Fibroblast of skin of left biceps (primary cell): ENCODE measurements around the gene ANOS1.
A peak's percentile ranks its signal among the peaks of the same experiment; 100 is the strongest.
"Not testable (repeated sequence)": the region's sequence is repeated elsewhere in the genome, so short reads cannot be mapped to it uniquely, and the experiment has no call there.

ENCODE experiments used
- DNase-seq, 2 experiments: peaks; one replicate each; pipeline ENCODE4 v3.0.0-alpha.2; 2013; ENCODE audit warnings: low read depth in 2 of 2

The ANOS1 gene

GRCh38 chrX:8629871-8630270 is 102.1 kb downstream of the ANOS1 start:
- DNase-seq: no peak

GRCh38 chrX:8627796-8628195 is 104.1 kb downstream of the ANOS1 start:
- no peak for DNase-seq

DNA sequence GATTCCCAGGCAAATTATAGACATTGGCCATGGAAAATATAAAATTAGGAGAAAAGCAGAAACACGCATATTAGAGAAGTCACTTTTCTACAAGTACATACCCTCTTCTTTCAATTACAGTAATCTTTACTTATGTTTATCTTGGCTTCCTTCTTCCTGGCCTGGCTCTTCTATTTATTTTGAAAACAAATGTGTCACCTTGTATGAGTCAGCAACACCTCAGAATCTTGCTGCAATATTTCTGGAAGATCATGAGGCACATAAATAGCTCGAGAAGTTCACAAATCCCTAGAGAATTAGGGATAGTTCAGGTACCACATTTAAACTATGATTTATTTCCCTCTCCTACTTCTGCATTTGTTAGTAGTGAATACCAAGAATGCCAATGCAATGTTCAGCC is 124.6 kb downstream of the ANOS1 start:
- DNase-seq: no peak

DNA sequence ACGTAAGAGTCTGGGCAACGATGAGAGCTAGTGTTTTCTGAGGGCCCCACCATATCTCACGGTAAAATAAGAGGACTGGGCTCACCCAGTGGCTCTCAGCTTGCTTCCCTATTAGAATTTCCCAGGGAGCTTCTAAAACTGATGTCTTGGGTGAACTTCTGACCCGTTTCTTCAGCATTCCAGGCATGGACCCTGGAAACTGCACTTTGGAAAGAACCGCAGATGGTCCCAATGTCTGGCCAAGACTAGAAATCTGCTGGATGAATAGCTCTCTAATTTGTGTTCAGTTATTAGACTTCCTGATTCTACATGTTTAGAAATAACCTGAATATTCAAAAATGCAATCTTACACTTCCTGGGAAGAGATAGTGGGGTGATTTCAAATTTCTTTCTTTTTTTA is 127.8 kb downstream of the ANOS1 start:
- no peak for DNase-seq

DNA sequence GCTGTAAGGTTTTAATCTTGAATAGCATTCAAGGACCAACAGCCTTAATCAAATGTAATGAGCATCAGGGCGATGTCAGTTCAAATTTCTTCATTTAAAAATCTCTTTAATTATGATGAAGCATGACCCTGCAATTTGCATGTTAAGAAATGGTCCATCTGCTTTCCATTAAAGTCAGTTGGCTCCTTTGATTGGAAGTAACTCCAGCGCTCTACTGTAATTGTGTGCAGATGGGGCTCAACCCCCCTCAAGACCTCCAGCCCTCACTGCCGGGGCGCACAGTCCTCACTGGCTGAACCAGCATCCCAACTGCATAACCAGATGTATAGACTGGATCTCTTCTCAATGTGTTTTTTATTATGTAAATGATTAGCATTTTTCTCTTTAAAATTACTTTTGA is 140.4 kb downstream of the ANOS1 start:
- no peak for DNase-seq

DNA sequence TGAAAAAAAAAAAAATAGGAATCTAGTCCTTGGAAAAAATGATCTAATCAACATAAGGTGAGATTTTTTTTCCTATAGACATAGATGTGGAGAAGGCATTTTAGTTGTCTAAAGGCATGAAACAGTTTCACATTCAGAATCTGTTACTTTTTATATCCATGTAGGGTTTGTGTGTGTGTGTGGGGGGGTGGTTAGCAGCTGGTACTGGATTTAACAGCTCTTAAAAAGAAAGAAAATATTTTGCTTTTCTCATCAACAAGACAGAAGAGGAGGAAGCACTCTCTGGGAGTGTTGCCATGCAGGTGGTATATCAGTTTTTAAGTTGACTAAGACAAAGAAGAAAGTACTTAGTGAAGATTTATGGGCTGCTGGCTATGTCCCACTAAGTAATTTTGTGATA is 145.0 kb downstream of the ANOS1 start:
- no peak for DNase-seq

DNA sequence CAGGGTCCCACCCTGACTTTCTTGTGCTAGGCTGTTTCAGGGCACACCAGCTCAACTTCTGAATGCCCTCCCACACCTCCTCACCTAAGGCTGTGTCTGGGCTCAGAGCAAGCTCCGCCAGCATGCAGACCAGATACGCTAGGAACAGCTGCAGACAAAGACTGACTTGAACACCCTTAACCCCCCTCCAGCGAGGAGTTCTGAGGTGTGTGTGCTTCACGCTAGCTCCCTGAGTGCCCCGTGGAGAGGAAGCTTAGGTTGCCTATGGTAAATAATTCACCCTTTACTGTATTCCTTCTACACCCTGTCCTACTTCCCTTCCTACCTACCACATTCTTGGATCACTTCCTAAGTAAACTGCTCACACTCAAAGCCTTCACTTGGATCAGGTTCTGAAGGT is 152.3 kb downstream of the ANOS1 start:
- no peak for DNase-seq

DNA sequence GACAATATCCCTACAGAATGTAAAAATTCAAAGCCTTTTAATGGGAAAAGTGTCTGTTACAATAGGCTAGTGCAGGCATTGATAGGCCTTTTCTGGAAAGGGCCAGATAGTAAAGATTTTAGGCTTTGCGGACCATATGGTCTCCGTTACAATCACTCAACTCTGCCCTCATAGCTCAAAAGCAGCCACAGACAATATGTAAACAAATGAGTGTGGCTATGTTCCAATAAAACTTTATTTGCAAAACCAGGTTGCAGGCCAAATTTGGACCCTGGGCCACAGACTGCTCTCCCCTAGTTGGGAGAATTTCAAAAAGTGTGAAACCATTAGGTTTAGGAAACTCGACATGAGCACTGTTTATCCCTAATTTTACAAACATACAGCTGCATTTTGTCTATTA is 155.1 kb downstream of the ANOS1 start:
- no peak for DNase-seq

- no peak for DNase-seq
Observed at GRCh38 chrX:8565729-8566128, 166.2 kb downstream of the ANOS1 start.

DNA sequence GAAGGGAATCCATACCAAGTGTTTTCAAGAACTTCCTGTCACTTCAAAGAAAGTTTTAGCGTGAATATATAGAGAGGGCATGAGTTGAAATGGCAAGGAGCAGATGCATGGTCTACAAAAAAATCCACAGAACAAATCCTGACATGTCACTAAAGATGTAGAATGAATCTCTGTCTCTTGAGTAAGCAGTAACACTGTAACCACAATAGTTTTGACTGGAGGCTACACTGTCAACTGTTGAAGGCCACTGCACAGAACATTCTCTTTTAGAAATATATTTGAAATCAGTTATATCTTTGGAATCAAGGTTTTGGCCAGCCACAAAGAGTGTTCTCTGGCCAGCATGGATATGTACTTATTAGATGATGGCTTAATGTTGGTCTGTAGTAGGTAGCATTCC is 183.5 kb downstream of the ANOS1 start:
- DNase-seq: no peak

DNA sequence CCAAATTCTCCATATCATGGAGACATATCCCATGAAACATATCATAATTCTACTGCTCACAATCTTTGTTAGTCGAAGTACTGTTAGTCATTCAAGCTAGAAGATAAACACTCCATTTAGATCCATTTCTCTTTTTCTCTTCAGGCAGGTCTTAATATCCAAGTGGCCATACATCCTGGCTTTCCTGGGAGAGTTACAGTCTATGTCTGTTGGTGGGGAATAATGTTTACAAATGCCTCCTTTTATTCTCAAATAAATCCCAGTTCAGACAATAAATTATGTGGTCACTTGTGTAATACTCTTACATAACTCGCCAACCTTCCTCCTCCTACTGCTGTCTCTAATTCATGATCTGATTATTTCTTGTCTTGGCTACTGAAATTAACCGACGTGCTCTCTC is 185.2 kb downstream of the ANOS1 start:
- no peak for DNase-seq

GRCh38 chrX:8520791-8521190 is 211.1 kb downstream of the ANOS1 start:
- no peak for DNase-seq

- DNase-seq: no peak
Observed at GRCh38 chrX:8520178-8520577, 211.8 kb downstream of the ANOS1 start.

- peak in 1 of 2 experiments; percentile 23 for DNase-seq
Observed at GRCh38 chrX:8504451-8504850, 227.5 kb downstream of the ANOS1 start.

GRCh38 chrX:8502101-8502500 is 229.8 kb downstream of the ANOS1 start:
- not testable (repeated sequence) for DNase-seq

DNA sequence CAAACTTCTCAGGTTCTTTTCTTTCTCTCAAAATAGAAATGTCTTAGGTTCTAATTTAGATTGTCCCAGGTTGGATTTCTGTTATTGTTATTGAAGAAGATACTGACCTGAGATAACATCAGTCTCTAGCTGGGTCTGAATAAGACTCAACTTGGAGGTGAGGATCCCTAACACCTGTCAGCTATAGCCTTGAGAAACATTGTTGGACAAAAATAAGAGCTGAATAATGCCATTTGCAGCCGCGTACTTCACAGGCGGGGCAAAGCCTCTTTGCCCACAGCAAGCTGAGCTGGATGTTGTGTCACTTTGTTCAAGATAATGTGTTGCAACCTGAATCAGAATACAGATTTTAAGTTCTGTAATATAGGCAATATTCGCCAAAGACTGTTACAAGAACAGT is 231.7 kb downstream of the ANOS1 start:
- no peak for DNase-seq

DNA sequence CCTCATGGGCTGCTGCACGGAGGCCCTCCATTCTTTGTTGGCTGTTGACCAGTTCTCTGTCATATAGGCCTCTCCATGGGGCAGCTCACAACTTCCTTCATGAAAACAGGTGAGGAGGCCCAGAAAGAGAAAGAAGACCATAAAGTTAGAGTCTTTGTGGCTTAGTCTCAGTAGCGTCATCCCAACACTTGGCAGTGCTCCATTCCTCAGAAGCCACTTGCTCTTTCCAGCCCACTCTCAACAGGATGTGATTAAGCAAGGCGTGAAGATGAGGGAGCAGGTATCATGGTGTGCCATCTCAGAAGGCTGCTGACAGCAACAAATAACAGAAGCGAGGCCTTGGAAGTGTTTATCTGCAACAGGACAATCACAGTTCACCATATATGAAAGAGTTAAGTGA is 236.9 kb downstream of the ANOS1 start:
- DNase-seq: not testable (repeated sequence)

DNA sequence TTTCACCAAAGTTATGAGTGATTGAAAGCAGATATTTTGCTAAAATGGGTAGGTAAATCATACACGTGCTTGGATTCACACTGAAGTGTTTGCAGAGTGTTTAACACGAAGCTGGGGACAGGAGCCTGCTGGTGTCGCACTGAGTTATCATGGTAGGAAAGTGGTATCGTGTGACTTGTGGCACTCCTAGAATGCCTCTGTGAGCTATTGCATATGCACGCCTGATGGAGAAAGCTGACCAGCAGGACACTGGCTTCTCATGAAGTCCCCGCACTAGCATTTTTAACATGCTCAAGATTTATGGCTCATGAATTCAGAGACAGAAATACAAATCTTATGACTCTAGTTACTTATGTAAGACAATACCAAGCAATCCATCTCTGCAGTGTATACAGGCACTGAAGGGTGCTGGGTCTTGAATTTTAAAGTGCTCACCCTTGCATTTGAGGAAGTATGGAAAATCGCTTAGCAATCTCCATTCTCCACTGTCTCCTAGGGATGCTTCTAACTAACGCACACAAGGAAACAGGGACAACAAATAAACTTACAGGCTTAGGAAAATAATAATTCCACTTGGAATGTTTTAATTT is 247.5 kb downstream of the ANOS1 start:
- no peak for DNase-seq
